Measurements from ENCODE around the gene KRT39. TPM values are rescaled to one million over a fixed set of nuclear protein-coding genes. Genes with fewer than 3 reads are reported as not detected.

Gene KRT39
- total RNA-seq, 4 donors from 2014 or later = not detected

DNA sequence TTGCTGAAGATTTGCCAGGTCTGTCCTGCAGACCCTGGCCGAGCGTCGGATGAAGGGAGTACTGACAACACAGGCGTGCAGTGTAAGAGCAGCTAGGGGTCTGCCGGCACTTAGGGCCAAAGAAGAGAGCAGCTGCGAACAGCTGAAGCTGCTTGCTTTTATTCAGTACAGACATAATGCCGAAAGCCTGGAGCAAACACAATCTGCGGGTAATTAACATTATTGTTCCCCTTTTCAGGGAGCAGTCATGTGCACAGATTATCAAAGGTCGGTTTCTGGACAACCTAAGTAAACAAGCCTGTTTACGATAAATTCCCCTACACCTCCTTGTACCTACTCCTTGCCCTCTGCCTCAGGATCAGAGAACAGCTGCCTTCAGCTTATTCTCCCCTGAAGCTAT, 17.3 kb downstream of the KRT39 start:
- in situ Hi-C loops (cut with MboI; ENCODE audit: low sequenced_read_pairs in 4 of 4) = no loop called here
- Histone ChIP-seq H3K9me3 (no peaks in the 10 kb centered on the region), H3K27me3 (peaks cover 3 to 15% (median 8%) of the 10 kb centered on the region in 3 donors), H3K27ac (no peak overlapping the region), H3K36me3 (no peaks in the 10 kb centered on the region), H3K4me1 (peaks cover 13 to 14% of the 10 kb centered on the region in 2 donors), H3K4me3 (no peak overlapping the region)
- ATAC-seq (no peak), DNase-seq (no peak)
- intact Hi-C loops (cut with DNase I; ENCODE audit: low total_unique reads) = no loop called here
- TF ChIP-seq CTCF (IDR thresholded peaks at IDR 0.05 in 4 of 5, conservative IDR thresholded peaks at IDR 0.05 in 1 of 5) (no peak), POLR2A (IDR thresholded peaks at IDR 0.05) (no peak)

DNA sequence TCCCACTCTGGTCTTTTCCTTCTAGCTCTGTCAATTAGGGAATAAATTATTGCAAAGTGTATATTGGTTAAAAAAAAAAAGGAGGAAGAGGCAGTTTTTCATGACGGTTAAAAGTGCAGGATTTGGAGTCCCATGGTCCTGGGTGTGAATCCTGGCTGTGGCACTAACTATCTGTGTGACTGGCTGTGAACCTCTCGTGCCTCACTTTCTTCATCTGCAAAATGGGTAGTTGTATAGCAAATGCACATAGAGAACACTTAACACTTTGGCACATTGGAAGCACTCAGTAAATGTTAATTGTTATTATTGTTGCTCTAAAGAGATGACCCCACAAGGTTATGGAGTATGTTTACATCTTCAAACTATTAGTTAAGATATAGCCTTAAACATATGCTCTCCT, 18.8 kb downstream of the KRT39 start:
- Histone ChIP-seq H3K36me3 (no peaks in the 10 kb centered on the region), H3K9me3 (no peaks in the 10 kb centered on the region), H3K27me3 (peaks cover 6 to 15% (median 8%) of the 10 kb centered on the region in 3 donors), H3K4me1 (peaks cover 10% of the 10 kb centered on the region in 2 donors), H3K4me3 (no peak overlapping the region), H3K27ac (no peak overlapping the region)
- in situ Hi-C loops (cut with MboI; ENCODE audit: low sequenced_read_pairs in 4 of 4) = no loop called here
- no peak for ATAC-seq
- no peak for DNase-seq
- intact Hi-C loops (cut with DNase I; ENCODE audit: low total_unique reads) = no loop called here
- TF ChIP-seq CTCF (IDR thresholded peaks at IDR 0.05 in 4 of 5, conservative IDR thresholded peaks at IDR 0.05 in 1 of 5) (no peak), POLR2A (IDR thresholded peaks at IDR 0.05) (no peak)

DNA sequence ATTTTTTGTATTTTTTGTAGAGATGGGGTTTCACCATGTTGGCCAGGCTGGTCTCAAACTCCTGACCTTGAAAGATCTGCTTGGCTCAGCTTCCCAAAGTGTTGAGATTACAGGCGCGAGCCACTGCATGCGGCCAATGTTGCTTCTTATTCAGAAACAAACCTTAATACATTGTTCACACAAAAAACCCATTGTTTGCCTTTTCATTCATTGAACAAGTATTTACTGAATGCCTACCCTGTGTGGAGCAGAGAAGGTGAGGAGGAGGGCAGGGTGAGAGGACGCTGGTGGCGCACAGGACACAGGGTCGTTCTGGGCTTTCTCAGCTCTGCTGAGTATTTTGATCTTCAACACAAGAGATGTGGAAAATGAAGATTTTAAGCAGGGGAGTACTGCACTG, 21.3 kb downstream of the KRT39 start:
- H3K4me1 ChIP-seq = peaks cover 0 to 4% of the 10 kb centered on the region in 2 donors
- no peaks in the 10 kb centered on the region for H3K36me3 ChIP-seq
- in situ Hi-C loops (cut with MboI; ENCODE audit: low sequenced_read_pairs in 4 of 4) = no loop called here
- ATAC-seq = no peak
- no peak overlapping the region for H3K27ac ChIP-seq
- no peak for DNase-seq
- TF ChIP-seq POLR2A (IDR thresholded peaks at IDR 0.05) (no peak), CTCF (IDR thresholded peaks at IDR 0.05 in 4 of 5, conservative IDR thresholded peaks at IDR 0.05 in 1 of 5) (no peak)
- H3K27me3 ChIP-seq = peaks cover 6 to 15% (median 8%) of the 10 kb centered on the region in 3 donors
- intact Hi-C loops (cut with DNase I; ENCODE audit: low total_unique reads) = no loop called here
- no peak overlapping the region for H3K4me3 ChIP-seq
- no peaks in the 10 kb centered on the region for H3K9me3 ChIP-seq

DNA sequence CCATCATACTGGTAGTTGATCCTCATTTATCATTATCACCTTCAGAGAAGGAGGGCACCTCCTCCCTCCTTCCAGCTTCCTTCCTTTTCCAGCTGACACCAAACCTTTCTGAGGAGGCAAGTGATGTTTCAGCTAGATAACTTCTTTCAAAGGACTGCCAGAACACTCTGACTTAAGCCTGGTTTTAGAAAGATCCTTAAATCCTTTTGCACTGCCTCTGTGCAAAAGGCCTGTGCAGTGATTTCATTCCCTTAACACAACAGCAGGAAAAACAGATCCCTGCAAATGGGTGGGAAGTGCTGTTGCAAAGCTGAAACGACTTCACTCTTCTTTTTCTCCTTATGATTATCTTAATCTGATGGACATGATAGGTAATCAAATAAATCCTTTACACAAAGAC, 22.2 kb downstream of the KRT39 start:
- in situ Hi-C loops (cut with MboI; ENCODE audit: low sequenced_read_pairs in 4 of 4) (no loop called here), intact Hi-C loops (cut with DNase I; ENCODE audit: low total_unique reads) (no loop called here)
- H3K36me3 ChIP-seq = no peaks in the 10 kb centered on the region
- no peak overlapping the region for H3K4me3 ChIP-seq
- TF ChIP-seq POLR2A (IDR thresholded peaks at IDR 0.05) (no peak), CTCF (IDR thresholded peaks at IDR 0.05 in 4 of 5, conservative IDR thresholded peaks at IDR 0.05 in 1 of 5) (no peak)
- no peak overlapping the region for H3K27ac ChIP-seq
- DNase-seq (no peak), ATAC-seq (no peak)
- no peaks in the 10 kb centered on the region for H3K9me3 ChIP-seq
- H3K4me1 ChIP-seq = no peaks in the 10 kb centered on the region
- H3K27me3 ChIP-seq = peaks cover 6 to 15% (median 8%) of the 10 kb centered on the region in 3 donors

GRCh38 chr17:40942553-40942952, 24.2 kb downstream of the KRT39 start:
- ATAC-seq (no peak), DNase-seq (no peak)
- in situ Hi-C loops (cut with MboI; ENCODE audit: low sequenced_read_pairs in 4 of 4) (no loop called here), intact Hi-C loops (cut with DNase I; ENCODE audit: low total_unique reads) (no loop called here)
- no peaks in the 10 kb centered on the region for H3K9me3 ChIP-seq
- H3K27ac ChIP-seq = no peak overlapping the region
- peaks cover 0 to under 1% of the 10 kb centered on the region in 2 donors for H3K4me1 ChIP-seq
- H3K36me3 ChIP-seq = no peaks in the 10 kb centered on the region
- TF ChIP-seq CTCF (IDR thresholded peaks at IDR 0.05 in 4 of 5, conservative IDR thresholded peaks at IDR 0.05 in 1 of 5) (no peak), POLR2A (IDR thresholded peaks at IDR 0.05) (no peak)
- no peak overlapping the region for H3K4me3 ChIP-seq
- peaks cover 0 to 2% (median 0%) of the 10 kb centered on the region in 3 donors for H3K27me3 ChIP-seq
